B cell (primary cell): ENCODE results near the gene PDC. TPM values are rescaled to one million over a fixed set of nuclear protein-coding genes. Genes with fewer than 3 reads are reported as not detected.

Source experiments
- ATAC-seq: fragments of 200-7000 bp; cut with Tn5 transposase; one replicate; pipeline ENCODE4 v1.10.0; 2021; ENCODE audit warnings: low read depth, mild to moderate bottlenecking, moderate number of reproducible peaks, moderate library complexity
- CTCF ChIA-PET: fragments of 350-600 bp; sonication (Branson Sonifier 250); formaldehyde crosslinking; loops from one replicate; lab custom pipeline; 2021; ENCODE audit warnings: antibody characterized with exemption, inconsistent platforms; lab: Charles Lee
- POLR2A ChIA-PET: fragments of 350-600 bp; sonication (Branson Sonifier 250); formaldehyde crosslinking; loops from one replicate; lab custom pipeline; 2021; ENCODE audit warnings: antibody characterized with exemption; lab: Charles Lee
- DNase-seq: peaks from one replicate; pipeline ENCODE4 v3.0.0; 2013
- H2AFZ ChIP-seq: 2 replicates; pipeline ENCODE4 v1.6.1; 2012; ENCODE audit warnings: mild to moderate bottlenecking, low read depth, low read length; ENCODE audit not compliant: insufficient read depth, poor library complexity, severe bottlenecking
- H3K27ac ChIP-seq, 2 donors: 1 replicate in 1 of 2; 2 replicates in 1 of 2; pipeline ENCODE4 v1.5.1; 2012 to 2013; ENCODE audit warnings: low read length in 2 of 2, mild to moderate bottlenecking in 2 of 2, moderate library complexity in 1 of 2
- H3K27me3 ChIP-seq, 4 experiments: fragments of 200-600 bp in 1 of 4; sonication (generic) in 1 of 4; replicated peaks in 1 of 4; 1 replicate in 2 of 4; 2 replicates in 2 of 4; pipeline versions ENCODE4 v1.6.1 to v1.7.0; 2013 to 2016; ENCODE audit warnings: low read length in 3 of 4, mild to moderate bottlenecking in 2 of 4, mixed read lengths in 1 of 4, moderate library complexity in 1 of 4; ENCODE audit not compliant: insufficient read depth in 4 of 4, control insufficient read depth in 3 of 4; ENCODE audit errors: control extremely low read depth in 1 of 4
- H3K36me3 ChIP-seq, 2 experiments: replicated peaks in 1 of 2; 1 replicate in 1 of 2; 2 replicates in 1 of 2; pipeline versions ENCODE4 v1.6.1 to v1.7.1; 2013; ENCODE audit warnings: low read length in 1 of 2; ENCODE audit not compliant: insufficient read depth in 2 of 2, control insufficient read depth in 1 of 2; ENCODE audit errors: control extremely low read depth in 1 of 2, extremely low read depth in 1 of 2
- H3K4me1 ChIP-seq, 2 donors: fragments of 200-600 bp in 1 of 2; sonication (generic) in 1 of 2; 1 replicate in 1 of 2; 2 replicates in 1 of 2; pipeline versions ENCODE4 v1.5.1 to v1.6.1; 2013 to 2017; ENCODE audit warnings: low read length in 2 of 2; ENCODE audit not compliant: control insufficient read depth in 2 of 2, insufficient read depth in 2 of 2
- H3K4me2 ChIP-seq: replicated peaks from 2 replicates; pipeline ENCODE3; 2012; ENCODE audit warnings: mild to moderate bottlenecking, low read depth, low read length; ENCODE audit not compliant: poor library complexity, severe bottlenecking
- H3K4me3 ChIP-seq, 5 experiments: fragments of 200-600 bp in 1 of 5; sonication (generic) in 1 of 5; 1 replicate in 3 of 5; 2 replicates in 2 of 5; pipeline versions ENCODE4 v1.5.1 to v1.7.0; 2011 to 2016; ENCODE audit warnings: low read length in 4 of 5, mild to moderate bottlenecking in 4 of 5, low read depth in 2 of 5, control low read depth in 1 of 5, moderate library complexity in 1 of 5; ENCODE audit not compliant: insufficient read depth in 1 of 5; ENCODE audit errors: control extremely low read depth in 1 of 5, extremely low read depth in 1 of 5
- H3K79me2 ChIP-seq: fragments of 200-600 bp; sonication (generic); one replicate; pipeline ENCODE4 v1.6.0; 2016; ENCODE audit warnings: low read length; ENCODE audit not compliant: control insufficient read depth, insufficient read depth
- H3K9ac ChIP-seq: fragments of 200-600 bp; sonication (generic); 2 replicates; pipeline ENCODE4 v1.6.1; 2017; ENCODE audit warnings: mild to moderate bottlenecking, low read length, moderate library complexity
- H3K9me3 ChIP-seq, 3 donors: one replicate each; pipeline versions ENCODE4 v1.6.1 to v1.7.1; 2013; ENCODE audit warnings: low read length in 2 of 3; ENCODE audit not compliant: control insufficient read depth in 2 of 3, insufficient read depth in 1 of 3; ENCODE audit errors: control extremely low read depth in 1 of 3
- H4K20me1 ChIP-seq: 2 replicates; pipeline ENCODE4 v1.6.0; 2012; ENCODE audit warnings: mild to moderate bottlenecking, low read length; ENCODE audit not compliant: insufficient read depth, control insufficient read depth, poor library complexity, severe bottlenecking
- H3K27ac Mint-ChIP-seq: one replicate; pipeline ENCODE4 v1.8.0; 2021; ENCODE audit warnings: mixed read lengths
- H3K27me3 Mint-ChIP-seq: one replicate; pipeline ENCODE4 v1.8.0; 2021; ENCODE audit warnings: mixed read lengths
- H3K4me1 Mint-ChIP-seq: one replicate; pipeline ENCODE4 v1.8.0; 2021; ENCODE audit warnings: mixed read lengths
- H3K4me3 Mint-ChIP-seq: one replicate; pipeline ENCODE4 v1.8.0; 2021; ENCODE audit warnings: mixed read lengths
- H3K9me3 Mint-ChIP-seq: one replicate; pipeline ENCODE4 v1.8.0; 2022; ENCODE audit warnings: mixed read lengths; ENCODE audit not compliant: insufficient read depth
- EZH2 ChIP-seq: IDR thresholded peaks from 2 replicates; pipeline ENCODE4 v1.6.1; 2012; ENCODE audit warnings: borderline replicate concordance, low read depth, mild to moderate bottlenecking, moderate library complexity, low read length; ENCODE audit not compliant: insufficient read depth, poor library complexity, severe bottlenecking
- WGBS: methylation state at CpG from one replicate; pipeline ENCODE4 v1.1.5; 2013; ENCODE audit warnings: missing lambda C conversion rate; ENCODE audit not compliant: insufficient coverage; 5-methylcytosine and 5-hydroxymethylcytosine counted together
- intact Hi-C: fragments of 100-400 bp; cut with micrococcal nuclease; formaldehyde crosslinking; loops from one replicate; pipeline ENCODE4 v1.10.0; 2022
- polyA plus RNA-seq: library from polyadenylated mRNA; depleted of rRNA; stranded (reverse); fragments of >200 nt; gene quantifications from 2 replicates; pipeline ENCODE4 v1.2.3, GENCODE V29; 2012
- total RNA-seq, 2 donors: library from RNA; stranded (reverse); fragments of 120-200 nt in 1 of 2; gene quantifications; 1 replicate in 1 of 2; 2 replicates in 1 of 2; pipeline versions ENCODE4 v1.2.3 to v1.2.4, GENCODE V29; 2013 to 2022
- TF ChIP-seq, protein P1 (sequence below): fragments of 200-600 bp; IDR thresholded peaks from one replicate; pipeline ENCODE4 v1.8.0; 2022; ENCODE audit warnings: antibody characterized with exemption, mild to moderate bottlenecking

The PDC gene
- total and polyA plus RNA-seq, 2 donors (not counting 1 experiment from before 2014, with no cell fraction given) = not detected

- ATAC-seq (no peak), DNase-seq (no peak)
- Histone ChIP-seq H3K4me2 (no peak overlapping the region), H3K4me1 (no peaks in the 10 kb centered on the region), H3K9ac (no peak overlapping the region), H3K27me3 (no peaks in the 10 kb centered on the region), H3K79me2 (no peaks in the 10 kb centered on the region), H4K20me1 (no peaks in the 10 kb centered on the region), H3K36me3 (no peaks in the 10 kb centered on the region), H2AFZ (no peak overlapping the region), H3K4me3 (no peak overlapping the region), H3K9me3 (no peaks in the 10 kb centered on the region), H3K27ac (no peak overlapping the region)
- Mint-ChIP-seq H3K4me1 (peaks cover 2% of the 10 kb centered on the region), H3K9me3 (no peaks in the 10 kb centered on the region), H3K4me3 (no peak overlapping the region), H3K27ac (no peak overlapping the region), H3K27me3 (peaks cover 3% of the 10 kb centered on the region)
- no CpG with 5 or more reads among the region's 2 CpGs for WGBS
- intact Hi-C loops = no loop called here
- ChIA-PET POLR2A (no interaction called here), CTCF (interaction anchor here (1.4 kb wide), 1 partner anchor 499 kb away, joined by 3 read pairs; no protein-coding TSS in a partner anchor)
- TF ChIP-seq EZH2 = no peak
- TF ChIP-seq, protein P1, sequence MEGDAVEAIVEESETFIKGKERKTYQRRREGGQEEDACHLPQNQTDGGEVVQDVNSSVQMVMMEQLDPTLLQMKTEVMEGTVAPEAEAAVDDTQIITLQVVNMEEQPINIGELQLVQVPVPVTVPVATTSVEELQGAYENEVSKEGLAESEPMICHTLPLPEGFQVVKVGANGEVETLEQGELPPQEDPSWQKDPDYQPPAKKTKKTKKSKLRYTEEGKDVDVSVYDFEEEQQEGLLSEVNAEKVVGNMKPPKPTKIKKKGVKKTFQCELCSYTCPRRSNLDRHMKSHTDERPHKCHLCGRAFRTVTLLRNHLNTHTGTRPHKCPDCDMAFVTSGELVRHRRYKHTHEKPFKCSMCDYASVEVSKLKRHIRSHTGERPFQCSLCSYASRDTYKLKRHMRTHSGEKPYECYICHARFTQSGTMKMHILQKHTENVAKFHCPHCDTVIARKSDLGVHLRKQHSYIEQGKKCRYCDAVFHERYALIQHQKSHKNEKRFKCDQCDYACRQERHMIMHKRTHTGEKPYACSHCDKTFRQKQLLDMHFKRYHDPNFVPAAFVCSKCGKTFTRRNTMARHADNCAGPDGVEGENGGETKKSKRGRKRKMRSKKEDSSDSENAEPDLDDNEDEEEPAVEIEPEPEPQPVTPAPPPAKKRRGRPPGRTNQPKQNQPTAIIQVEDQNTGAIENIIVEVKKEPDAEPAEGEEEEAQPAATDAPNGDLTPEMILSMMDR = no peak
Measured at GRCh38 chr1:186487163-186487562, 26.2 kb upstream of the PDC start.

- TF ChIP-seq, protein P1 = no peak
- TF ChIP-seq EZH2 = no peak
- Histone ChIP-seq H3K79me2 (no peaks in the 10 kb centered on the region), H2AFZ (no peak overlapping the region), H3K4me3 (no peak overlapping the region), H3K4me2 (no peak overlapping the region), H3K9me3 (no peaks in the 10 kb centered on the region), H3K27ac (no peak overlapping the region), H3K36me3 (no peaks in the 10 kb centered on the region), H4K20me1 (no peaks in the 10 kb centered on the region), H3K9ac (no peak overlapping the region), H3K4me1 (no peaks in the 10 kb centered on the region), H3K27me3 (no peaks in the 10 kb centered on the region)
- H3K4me3 Mint-ChIP-seq = no peak overlapping the region
- ChIA-PET POLR2A (no interaction called here), CTCF (interaction anchor here (0.6 to 0.9 kb wide), 2 partner anchors 197 to 500 kb away, joined by 3 read pairs; no protein-coding TSS in a partner anchor)
- no peak overlapping the region for H3K27ac Mint-ChIP-seq
- no CpG with 5 or more reads among the region's 1 CpG for WGBS
- no peaks in the 10 kb centered on the region for H3K9me3 Mint-ChIP-seq
- peaks cover 3% of the 10 kb centered on the region for H3K27me3 Mint-ChIP-seq
- intact Hi-C loops = no loop called here
- peaks cover 2% of the 10 kb centered on the region for H3K4me1 Mint-ChIP-seq
- no peak for DNase-seq
- no peak for ATAC-seq
Measured at GRCh38 chr1:186486061-186486460, 25.1 kb upstream of the PDC start.
